AG09319 (cell line): ENCODE data around the gene EEF1AKMT4.

Experiments
- DNase-seq: peaks from one replicate; pipeline ENCODE4 v3.0.0-alpha.2; 2010; ENCODE audit warnings: low read depth; ENCODE audit errors: extremely low read depth
- CTCF ChIP-seq: IDR thresholded peaks from 2 replicates; pipeline ENCODE4 v1.5.1; 2011; ENCODE audit warnings: low read depth, mild to moderate bottlenecking, inconsistent platforms, low read length, moderate library complexity

EEF1AKMT4 gene

DNA sequence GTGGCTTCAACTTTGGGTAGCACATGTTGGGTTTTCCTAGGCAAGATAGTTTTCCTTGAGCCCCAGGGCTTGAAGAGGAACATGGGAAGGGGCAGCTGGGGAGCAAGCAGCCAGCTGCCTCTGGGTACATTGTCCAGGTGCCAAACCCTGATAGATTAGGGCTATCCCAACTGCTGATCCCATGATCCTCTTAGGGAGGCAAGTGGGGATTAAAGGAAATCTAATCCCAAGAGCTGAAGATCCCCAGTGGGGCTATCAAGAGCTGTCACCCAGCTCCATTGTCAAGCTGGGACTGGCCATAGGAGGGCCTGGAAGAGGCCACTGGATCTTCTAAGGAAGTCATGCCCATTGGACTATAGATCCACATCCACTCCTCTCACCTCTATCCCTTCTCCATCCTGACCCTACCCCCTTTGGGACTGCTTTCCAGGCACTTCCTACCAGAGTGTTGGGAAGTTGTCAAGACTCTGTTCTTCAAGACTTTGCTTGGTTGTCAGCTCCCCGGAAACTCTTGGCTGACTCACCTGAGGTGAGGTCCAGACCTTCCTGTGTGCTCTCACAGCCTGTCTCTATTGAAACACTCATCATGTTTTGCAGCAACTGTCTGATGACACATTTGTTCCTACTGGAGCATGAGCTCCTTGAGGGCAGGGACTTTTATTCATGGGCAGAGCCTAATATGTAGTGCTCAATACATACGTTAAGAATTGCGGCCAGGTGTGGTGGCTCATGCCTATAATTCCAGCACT is 6.0 kb downstream of the EEF1AKMT4 start:
- no peak for TF ChIP-seq CTCF
- DNase-seq = no peak

DNA sequence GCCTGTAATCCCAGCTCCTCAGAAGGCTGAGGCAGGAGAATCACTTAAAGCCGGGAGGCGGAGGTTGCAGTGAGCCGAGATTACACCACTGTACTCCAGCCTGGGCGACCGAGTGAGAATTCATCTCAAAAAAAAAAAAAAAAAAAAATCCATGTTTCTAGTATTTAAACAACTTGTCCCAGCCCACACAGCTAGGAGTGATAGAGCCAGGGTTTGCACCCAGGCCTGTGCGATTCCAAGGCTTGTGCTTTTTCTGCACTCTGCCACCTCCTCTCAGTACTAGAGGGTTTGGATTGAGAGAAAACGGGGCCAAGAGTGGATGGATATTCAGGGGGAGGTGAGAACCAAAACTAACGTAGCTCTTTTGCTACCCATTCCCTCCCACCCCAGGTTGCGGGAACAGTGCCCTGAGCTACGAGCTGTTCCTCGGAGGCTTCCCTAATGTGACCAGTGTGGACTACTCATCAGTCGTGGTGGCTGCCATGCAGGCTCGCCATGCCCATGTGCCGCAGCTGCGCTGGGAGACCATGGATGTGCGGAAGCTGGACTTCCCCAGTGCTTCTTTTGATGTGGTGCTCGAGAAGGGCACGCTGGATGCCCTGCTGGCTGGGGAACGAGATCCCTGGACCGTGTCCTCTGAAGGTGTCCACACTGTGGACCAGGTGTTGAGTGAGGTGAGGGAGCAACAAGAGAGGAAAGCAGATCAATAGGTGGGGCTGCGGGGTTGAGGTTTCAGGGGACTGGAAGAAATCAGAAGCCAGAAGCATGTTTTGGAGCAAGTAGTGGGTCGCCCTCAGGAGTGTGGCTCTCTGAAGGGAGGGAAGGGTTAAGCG is 7.8 kb downstream of the EEF1AKMT4 start:
- DNase-seq = no peak

GRCh38 chr3:184258926-184259325 is 9.5 kb downstream of the EEF1AKMT4 start:
- no peak for TF ChIP-seq CTCF

More for the DNA sequence above, 7.8 kb downstream of the EEF1AKMT4 start:
- no peak for TF ChIP-seq CTCF

DNA sequence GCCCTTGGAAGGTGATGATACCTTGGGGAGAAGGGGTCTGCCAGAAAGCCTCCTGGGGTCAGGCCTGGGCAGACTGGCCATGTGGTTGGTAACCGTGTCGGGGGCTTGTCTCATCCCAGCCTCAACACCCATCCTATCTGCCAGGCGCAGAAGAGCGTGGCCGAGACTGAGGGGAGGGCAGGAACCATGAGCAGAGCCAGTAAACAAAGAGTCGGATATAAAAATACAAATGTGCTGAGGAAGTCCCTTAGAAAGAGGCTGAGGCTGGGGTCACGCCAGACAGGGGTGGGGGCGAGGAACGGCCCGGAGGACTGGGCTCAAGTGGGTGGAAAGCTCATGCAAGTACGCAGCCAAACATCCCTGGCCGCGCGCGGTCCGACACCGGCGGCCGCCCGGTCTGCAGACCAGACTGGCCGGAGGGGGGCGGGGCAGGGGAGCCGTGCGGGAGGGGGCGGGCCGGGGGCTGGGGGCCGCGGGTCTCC is 10.0 kb downstream of the EEF1AKMT4 start:
- DNase-seq = no peak
- TF ChIP-seq CTCF = no peak

More at GRCh38 chr3:184258926-184259325, 9.5 kb downstream of the EEF1AKMT4 start:
- no peak for DNase-seq

DNA sequence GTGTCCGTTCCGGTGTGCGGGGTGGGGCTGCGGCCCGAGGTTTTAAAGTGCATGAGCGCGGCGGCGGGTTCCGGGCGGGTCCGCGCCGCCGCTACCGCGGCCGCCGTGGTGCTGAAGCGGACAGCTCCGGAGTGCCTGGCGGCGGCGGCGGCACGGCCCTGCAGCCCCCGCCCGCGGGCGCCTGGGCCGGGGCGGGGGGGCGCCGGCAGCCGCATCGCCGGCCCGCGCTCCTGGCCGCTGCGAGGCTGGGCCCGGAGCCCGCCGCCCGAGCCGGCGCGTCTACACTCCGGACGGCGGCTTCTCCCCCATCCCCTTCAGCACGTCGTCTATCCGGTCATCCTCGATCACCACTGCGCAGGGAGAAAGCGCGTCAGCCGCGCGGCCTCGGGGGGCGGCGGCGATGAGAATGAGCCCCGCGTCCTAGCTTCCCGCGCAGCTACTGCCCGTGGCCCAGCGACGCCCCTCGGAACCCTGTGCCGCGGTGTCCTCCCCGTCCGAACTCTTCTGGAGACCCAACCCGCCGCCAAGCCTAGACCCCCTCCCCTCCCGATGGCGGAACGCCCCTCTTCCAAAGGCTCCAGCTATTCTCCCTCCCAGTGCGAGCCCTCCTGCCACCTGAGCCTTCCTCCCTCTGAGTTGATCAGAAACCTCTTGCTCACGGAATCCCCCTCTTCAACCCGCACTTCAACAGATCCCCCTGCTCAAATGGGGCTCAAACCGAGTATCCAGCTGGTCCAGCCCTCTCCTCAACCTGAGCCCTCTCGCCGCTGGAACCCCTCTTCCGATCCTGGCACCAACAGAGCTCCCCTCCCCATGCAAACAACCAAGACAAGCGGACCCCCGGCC is 10.6 kb downstream of the EEF1AKMT4 start:
- no peak for DNase-seq
- TF ChIP-seq CTCF = no peak

GRCh38 chr3:184260724-184261269 is 11.3 kb downstream of the EEF1AKMT4 start:
- no peak for DNase-seq
- no peak for TF ChIP-seq CTCF
